HCEC 1CT (cell line): ENCODE measurements around the gene TMEM117.
"Not testable (repeated sequence)": the region's sequence is repeated elsewhere in the genome, so short reads cannot be mapped to it uniquely, and the experiment has no call there.

Experiments used
- DNase-seq: peaks from one replicate; pipeline ENCODE4 v3.0.0-alpha.2; 2017

TMEM117 gene

GRCh38 chr12:43969882-43970281, 134.0 kb downstream of the TMEM117 start:
- DNase-seq: peak; percentile 67

DNA sequence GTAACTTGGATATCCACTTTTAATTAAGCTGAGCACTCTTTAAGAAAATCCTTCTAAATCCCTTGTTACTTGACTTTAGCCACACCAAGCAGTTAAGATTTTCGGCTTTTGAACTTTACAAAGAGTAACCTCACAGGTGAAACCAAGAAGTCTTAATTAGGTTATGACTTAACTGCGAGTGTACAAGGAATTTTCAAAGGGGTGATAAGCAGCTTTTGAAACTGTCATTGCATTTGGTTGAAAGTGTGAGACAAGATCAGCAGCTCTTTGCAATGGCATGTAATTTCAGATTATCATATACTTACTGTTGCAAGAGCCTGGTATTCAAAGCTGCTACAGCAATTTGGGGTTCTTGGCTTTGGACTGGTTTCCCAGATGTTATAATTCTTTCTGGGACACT, 137.5 kb downstream of the TMEM117 start:
- no peak for DNase-seq

GRCh38 chr12:43973993-43974392, 138.1 kb downstream of the TMEM117 start:
- no peak for DNase-seq

DNA sequence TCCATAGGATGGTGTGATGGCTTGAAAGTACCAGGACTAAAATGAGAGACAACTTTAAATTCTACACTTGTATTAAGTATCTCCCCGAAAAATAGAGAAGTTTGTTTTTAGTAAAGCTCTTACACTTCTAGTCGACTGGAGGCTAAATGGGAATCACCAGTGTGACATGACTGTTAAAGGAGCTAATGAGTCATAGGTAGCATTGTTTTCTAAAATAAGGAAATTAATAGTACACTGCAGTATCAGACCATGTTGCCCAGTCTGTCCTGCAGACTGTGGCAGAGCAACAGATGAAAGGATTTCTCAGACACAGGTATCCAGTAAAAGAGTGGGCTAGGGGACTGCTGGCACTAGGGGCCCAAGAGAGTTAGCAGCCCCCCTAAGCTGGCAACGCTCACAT, 140.1 kb downstream of the TMEM117 start:
- DNase-seq: peak; percentile 5

DNA sequence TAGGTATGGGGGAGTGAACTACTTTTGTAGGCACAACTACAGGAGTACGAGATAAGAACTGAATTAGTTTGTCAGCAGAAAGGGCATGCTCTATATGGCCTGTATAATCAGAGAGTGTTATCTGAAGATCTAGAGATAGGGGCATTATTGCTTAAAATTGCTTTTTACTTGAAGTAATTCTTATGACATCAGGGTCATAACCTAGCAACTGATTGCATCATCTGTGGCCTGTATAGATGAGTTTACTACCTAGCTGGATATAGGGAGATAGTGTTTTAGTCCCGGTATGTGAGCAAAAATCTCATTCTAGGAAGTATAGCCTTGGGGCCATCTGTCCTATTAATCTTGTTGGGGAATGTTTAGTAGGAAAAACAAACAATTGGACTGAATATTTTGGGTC, 142.7 kb downstream of the TMEM117 start:
- DNase-seq: no peak

- no peak for DNase-seq
Measured at GRCh38 chr12:43979450-43979849, 143.6 kb downstream of the TMEM117 start.

DNA sequence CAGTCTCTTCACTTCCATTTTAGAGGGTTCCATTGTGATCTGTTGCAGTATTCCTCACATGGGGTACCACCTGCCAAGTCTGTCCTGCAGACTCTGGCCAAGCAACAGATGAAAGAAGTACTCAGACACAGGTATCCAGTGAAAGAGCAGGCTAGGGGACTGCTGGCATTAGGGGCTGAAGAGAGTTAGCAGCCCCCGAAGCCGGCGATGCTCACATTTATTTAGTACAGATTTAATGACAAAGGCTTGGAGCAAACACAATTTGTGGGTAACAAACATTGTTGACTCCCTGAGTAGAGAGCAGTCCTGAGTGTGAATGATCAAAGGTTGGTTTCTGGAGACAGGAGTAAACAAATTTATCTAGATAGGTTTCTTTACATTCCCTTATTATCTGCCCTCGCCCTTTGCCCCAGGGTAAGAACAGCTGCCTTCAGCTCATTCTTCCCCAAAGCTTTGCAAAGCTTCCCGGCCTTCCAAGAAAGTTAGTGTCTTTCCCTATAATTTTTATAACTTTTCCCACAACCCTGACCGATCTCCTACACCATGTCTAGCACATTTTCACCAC, 144.8 kb downstream of the TMEM117 start:
- DNase-seq: no peak

GRCh38 chr12:43981726-43982125, 145.8 kb downstream of the TMEM117 start:
- no peak for DNase-seq

DNA sequence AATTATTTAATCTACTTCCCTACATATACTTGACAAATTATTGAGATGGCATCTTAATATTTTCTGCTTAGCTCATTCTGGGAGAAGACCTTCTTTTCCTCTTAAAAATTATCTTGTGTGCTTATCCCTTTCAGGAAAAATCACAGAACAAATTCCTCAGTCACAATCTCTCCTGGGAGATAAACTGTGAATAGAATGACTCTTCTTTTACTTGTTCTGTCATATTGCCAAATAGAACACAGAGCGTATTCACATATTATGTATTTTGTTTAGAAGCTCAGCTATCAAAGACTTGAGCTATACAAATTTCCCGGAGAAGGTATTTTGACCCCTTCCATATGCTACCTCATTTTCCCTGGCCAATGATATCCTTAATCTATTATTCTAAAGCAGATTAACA, 146.7 kb downstream of the TMEM117 start:
- no peak for DNase-seq

GRCh38 chr12:43988838-43989560, 153.1 kb downstream of the TMEM117 start:
- DNase-seq: peak; percentile 55

DNA sequence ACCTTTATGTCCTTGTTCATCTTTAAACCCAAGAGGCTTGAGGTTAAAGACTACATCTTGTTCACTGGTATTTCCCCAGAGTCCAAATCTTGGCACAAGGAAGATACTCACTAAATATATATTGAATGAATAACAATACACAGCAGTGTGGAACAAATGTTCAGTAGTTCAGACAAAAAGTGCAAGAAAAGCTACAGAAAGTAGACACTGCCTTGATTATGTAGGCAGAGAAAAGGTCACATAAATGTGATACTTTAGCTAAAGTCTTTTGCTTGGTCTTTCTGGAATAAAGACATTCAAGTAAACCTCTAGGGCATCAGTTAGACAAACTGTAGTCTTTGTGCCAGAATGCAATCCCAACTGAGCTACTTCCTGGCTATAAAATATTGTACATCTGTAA, 157.0 kb downstream of the TMEM117 start:
- no peak for DNase-seq

GRCh38 chr12:44000309-44000952, 164.6 kb downstream of the TMEM117 start:
- DNase-seq: peak; percentile 64

- no peak for DNase-seq
Measured at GRCh38 chr12:44002607-44003006, 166.7 kb downstream of the TMEM117 start.

GRCh38 chr12:44003721-44004120, 167.8 kb downstream of the TMEM117 start:
- DNase-seq: no peak

- peak; percentile 67 for DNase-seq
Measured at GRCh38 chr12:44015333-44015941, 179.6 kb downstream of the TMEM117 start.

DNA sequence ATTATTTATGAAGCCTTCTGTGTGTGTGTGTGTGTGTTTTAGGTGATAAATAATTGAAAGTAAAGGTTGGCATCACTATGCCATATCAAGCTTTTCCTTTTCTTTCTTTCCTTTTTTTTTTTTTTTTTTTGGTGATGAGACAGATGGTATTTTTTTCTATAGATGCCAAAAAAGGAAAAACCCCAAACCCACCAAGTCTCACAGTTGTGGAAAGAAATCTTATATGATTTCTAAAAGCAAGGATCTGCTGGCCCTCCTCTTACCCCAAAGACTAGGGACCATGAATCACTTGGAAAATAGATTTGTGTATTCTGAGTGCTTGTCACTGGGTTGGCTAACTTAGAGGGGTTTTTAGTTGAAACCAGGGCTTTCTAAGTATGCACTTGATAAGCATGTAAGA, 181.3 kb downstream of the TMEM117 start:
- DNase-seq: no peak

GRCh38 chr12:44019118-44019517, 183.2 kb downstream of the TMEM117 start:
- no peak for DNase-seq

- DNase-seq: no peak
Measured at GRCh38 chr12:44020555-44020954, 184.7 kb downstream of the TMEM117 start.

GRCh38 chr12:44021471-44021971, 185.6 kb downstream of the TMEM117 start:
- DNase-seq: no peak

DNA sequence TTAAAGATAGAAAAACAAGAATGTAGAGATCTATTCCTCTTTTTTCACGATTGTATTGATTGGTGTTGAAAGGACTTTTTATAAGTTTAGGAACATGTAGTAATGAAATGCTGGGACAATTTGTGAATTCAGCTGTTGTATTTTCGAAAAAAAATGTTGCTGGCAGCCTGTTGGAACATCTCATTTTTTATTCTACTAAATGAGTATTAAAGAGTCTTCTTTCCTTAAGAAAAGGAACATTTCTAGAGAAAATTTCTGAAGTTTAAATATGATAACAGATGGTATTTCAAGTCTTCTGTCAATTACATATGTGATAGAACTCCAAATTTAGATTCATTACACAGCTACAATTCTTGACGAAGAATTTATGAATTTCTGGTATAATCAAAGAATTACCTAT, 189.6 kb downstream of the TMEM117 start:
- no peak for DNase-seq

DNA sequence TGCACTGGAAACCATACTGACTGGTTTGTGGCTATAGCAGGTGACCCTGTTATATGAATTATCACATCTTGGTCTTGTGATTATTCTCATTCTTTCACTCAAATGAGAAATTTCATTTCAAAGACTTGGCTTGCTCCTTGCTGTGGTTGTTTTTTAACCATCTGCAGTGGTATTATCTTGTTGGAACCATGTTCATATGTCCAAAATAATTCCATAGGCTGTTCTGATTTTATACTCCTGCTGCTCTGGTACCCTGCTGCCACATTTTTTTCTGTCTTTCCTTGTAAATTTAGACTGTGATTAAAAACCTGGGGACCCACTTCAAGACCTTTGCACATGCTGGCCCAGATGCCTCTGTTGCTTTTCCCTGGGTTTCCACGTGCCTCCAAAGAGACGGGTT, 190.2 kb downstream of the TMEM117 start:
- DNase-seq: no peak

DNA sequence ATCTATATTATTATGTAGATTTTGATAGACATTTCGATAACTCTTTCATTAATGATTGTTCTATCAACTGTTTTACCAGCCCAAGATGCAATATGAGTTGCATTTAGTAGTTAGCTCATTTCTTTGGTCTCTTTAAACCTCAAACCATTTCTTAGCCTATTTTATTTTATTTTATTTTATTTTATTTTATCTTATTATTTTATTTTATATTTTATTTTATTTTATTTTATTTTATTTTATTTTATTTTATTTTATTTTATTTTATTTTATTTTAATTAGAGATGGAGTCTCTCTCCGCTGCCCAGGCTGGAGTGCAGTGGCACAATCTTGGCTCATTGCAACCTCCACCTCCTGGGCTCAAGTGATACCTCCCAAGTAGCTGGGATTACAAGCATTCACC, 191.0 kb downstream of the TMEM117 start:
- DNase-seq: not testable (repeated sequence)

DNA sequence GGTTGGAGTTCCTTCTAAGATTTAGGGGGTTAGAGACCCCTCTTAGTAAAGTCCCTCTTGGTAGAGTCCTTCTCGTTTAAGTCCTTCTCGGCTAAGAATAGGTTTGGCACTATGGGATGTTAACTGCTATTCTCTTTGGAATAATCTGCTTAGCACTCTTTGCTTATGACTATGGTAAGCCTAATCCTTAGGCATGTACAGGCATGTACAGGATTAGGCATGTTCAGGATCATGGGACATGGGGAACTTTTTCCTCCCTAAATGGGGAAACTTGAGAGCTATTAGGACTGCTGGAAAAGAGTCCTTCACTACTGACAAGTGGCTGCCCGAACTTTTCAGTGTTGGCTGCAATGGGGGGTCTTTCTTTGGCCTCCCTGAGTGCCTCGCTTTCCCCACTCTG, 193.3 kb downstream of the TMEM117 start:
- no peak for DNase-seq
